Muscle of leg (tissue), 11 donors: ENCODE data around the gene FLRT1. TPM values are rescaled to one million over a fixed set of nuclear protein-coding genes. Genes with fewer than 3 reads are reported as not detected.
"Not testable (repeated sequence)": the region's sequence is repeated elsewhere in the genome, so short reads cannot be mapped to it uniquely, and the experiment has no call there.

Experiments
- DNase-seq: peaks from one replicate; pipeline ENCODE4 v3.0.0; 2013
- H3K27ac ChIP-seq: one replicate; pipeline ENCODE4 v1.5.1; 2013; ENCODE audit warnings: mild to moderate bottlenecking, low read length, control low read depth
- H3K27me3 ChIP-seq: one replicate; pipeline ENCODE4 v1.6.1; 2013; ENCODE audit warnings: low read length; ENCODE audit not compliant: control insufficient read depth, insufficient read depth
- H3K36me3 ChIP-seq: one replicate; pipeline ENCODE4 v1.6.1; 2013; ENCODE audit warnings: low read length; ENCODE audit not compliant: control insufficient read depth, insufficient read depth
- H3K4me1 ChIP-seq: one replicate; pipeline ENCODE4 v1.6.1; 2013; ENCODE audit warnings: low read length; ENCODE audit not compliant: control insufficient read depth, insufficient read depth
- H3K4me3 ChIP-seq: one replicate; pipeline ENCODE4 v1.5.1; 2013; ENCODE audit warnings: low read length, control low read depth
- H3K9me3 ChIP-seq: replicated peaks from 2 replicates; pipeline ENCODE4 v1.6.1; 2013; ENCODE audit warnings: low read depth, low read length; ENCODE audit not compliant: control insufficient read depth
- WGBS: methylation state at CpG from one replicate; pipeline ENCODE4 v1.1.5; 2013; ENCODE audit warnings: missing lambda C conversion rate; ENCODE audit not compliant: insufficient coverage; 5-methylcytosine and 5-hydroxymethylcytosine counted together
- polyA plus RNA-seq, 8 donors: library from polyadenylated mRNA; unstranded; fragments of 120-200 nt; gene quantifications; one replicate each; pipeline versions ENCODE4 v1.2.1 to v1.2.3, GENCODE V29; 2013; ENCODE audit warnings: inconsistent platforms in 1 of 8, low replicate concordance in 1 of 8; ENCODE audit not compliant: insufficient read length in 8 of 8, insufficient read depth in 1 of 8
- total RNA-seq: library from RNA; stranded (reverse); fragments of 120-200 nt; gene quantifications from one replicate; pipeline ENCODE4 v1.2.4, GENCODE V29; 2013

The FLRT1 gene
- total and polyA plus RNA-seq, 9 donors, result 1.2 to 6.2 (median 3.0) TPM

GRCh38 chr11:64045700-64046099 is 10.0 kb downstream of the FLRT1 start:
- no peak for DNase-seq
- Histone ChIP-seq H3K4me1 (peaks cover 47% of the 10 kb centered on the region), H3K4me3 (no peak overlapping the region), H3K36me3 (no peaks in the 10 kb centered on the region), H3K9me3 (no peaks in the 10 kb centered on the region), H3K27ac (no peak overlapping the region), H3K27me3 (no peaks in the 10 kb centered on the region)
- 80% methylated on average over 1 of the region's 2 CpGs for WGBS

GRCh38 chr11:64047373-64047772 is 11.6 kb downstream of the FLRT1 start:
- WGBS, result 86% methylated on average over 2 of the region's 8 CpGs
- peak overlapping the region; percentile 42 for H3K27ac ChIP-seq
- DNase-seq, H3K9me3 ChIP-seq, H3K36me3 ChIP-seq, H3K27me3 ChIP-seq, H3K4me3 ChIP-seq: not testable (repeated sequence)
- H3K4me1 ChIP-seq, result peaks cover 46% of the 10 kb centered on the region

- Histone ChIP-seq H3K4me1 (peaks cover 43% of the 10 kb centered on the region), H3K27me3 (no peaks in the 10 kb centered on the region), H3K9me3 (no peaks in the 10 kb centered on the region), H3K27ac (peak overlapping the region; percentile 69), H3K4me3 (no peak overlapping the region), H3K36me3 (no peaks in the 10 kb centered on the region)
- DNase-seq, result peak; percentile 81
- WGBS, result 61% methylated on average over 19 of the region's 19 CpGs
Measured at GRCh38 chr11:64048042-64048854, 12.5 kb downstream of the FLRT1 start.

- Histone ChIP-seq H3K4me3 (no peak overlapping the region), H3K36me3 (no peaks in the 10 kb centered on the region), H3K27ac (no peak overlapping the region), H3K4me1 (peaks cover 51% of the 10 kb centered on the region), H3K27me3 (no peaks in the 10 kb centered on the region), H3K9me3 (no peaks in the 10 kb centered on the region)
- no peak for DNase-seq
- WGBS, result 80% methylated on average over 7 of the region's 8 CpGs
Measured at GRCh38 chr11:64049509-64049908, 13.8 kb downstream of the FLRT1 start.

- H3K4me1 ChIP-seq, result peaks cover 61% of the 10 kb centered on the region
- 90% methylated on average over 16 of the region's 19 CpGs for WGBS
- H3K4me3 ChIP-seq, result no peak overlapping the region
- H3K27ac ChIP-seq, result no peak overlapping the region
- no peaks in the 10 kb centered on the region for H3K36me3 ChIP-seq
- no peak for DNase-seq
- H3K27me3 ChIP-seq, result no peaks in the 10 kb centered on the region
- no peaks in the 10 kb centered on the region for H3K9me3 ChIP-seq
Measured at GRCh38 chr11:64051297-64051696, 15.6 kb downstream of the FLRT1 start.

- no peak overlapping the region for H3K4me3 ChIP-seq
- DNase-seq, result no peak
- no peaks in the 10 kb centered on the region for H3K9me3 ChIP-seq
- H3K36me3 ChIP-seq, result no peaks in the 10 kb centered on the region
- no peak overlapping the region for H3K27ac ChIP-seq
- no peaks in the 10 kb centered on the region for H3K27me3 ChIP-seq
- H3K4me1 ChIP-seq, result peaks cover 69% of the 10 kb centered on the region
- 100% methylated on average over 1 of the region's 2 CpGs for WGBS
Measured at GRCh38 chr11:64052436-64052835, 16.7 kb downstream of the FLRT1 start.

- DNase-seq, result no peak
- Histone ChIP-seq H3K27ac (no peak overlapping the region), H3K36me3 (no peaks in the 10 kb centered on the region), H3K9me3 (no peaks in the 10 kb centered on the region), H3K27me3 (no peaks in the 10 kb centered on the region), H3K4me3 (no peak overlapping the region), H3K4me1 (peaks cover 71% of the 10 kb centered on the region)
- 67% methylated on average over 9 of the region's 11 CpGs for WGBS
Measured at GRCh38 chr11:64052938-64053622, 17.3 kb downstream of the FLRT1 start.

GRCh38 chr11:64053699-64054098 is 18.0 kb downstream of the FLRT1 start:
- 30% methylated on average over 11 of the region's 15 CpGs for WGBS
- Histone ChIP-seq H3K27ac (no peak overlapping the region), H3K36me3 (no peaks in the 10 kb centered on the region), H3K27me3 (no peaks in the 10 kb centered on the region), H3K9me3 (no peaks in the 10 kb centered on the region), H3K4me3 (no peak overlapping the region), H3K4me1 (peaks cover 71% of the 10 kb centered on the region)
- no peak for DNase-seq

GRCh38 chr11:64055077-64055476 is 19.3 kb downstream of the FLRT1 start:
- Histone ChIP-seq H3K4me3 (no peak overlapping the region), H3K27ac (no peak overlapping the region), H3K27me3 (peaks cover 3% of the 10 kb centered on the region), H3K36me3 (no peaks in the 10 kb centered on the region), H3K4me1 (peaks cover 76% of the 10 kb centered on the region), H3K9me3 (no peaks in the 10 kb centered on the region)
- 84% methylated on average over 2 of the region's 8 CpGs for WGBS
- DNase-seq, result no peak

GRCh38 chr11:64056213-64056785 is 20.6 kb downstream of the FLRT1 start:
- peak; percentile 89 for DNase-seq
- Histone ChIP-seq H3K4me1 (peaks cover 84% of the 10 kb centered on the region), H3K27ac (peak overlapping the region; percentile 67), H3K9me3 (no peaks in the 10 kb centered on the region), H3K36me3 (no peaks in the 10 kb centered on the region), H3K4me3 (no peak overlapping the region), H3K27me3 (peaks cover 14% of the 10 kb centered on the region)
- WGBS, result 48% methylated on average over 10 of the region's 15 CpGs
